HG02763 (cell line): ENCODE results near the gene NTHL1.
A peak's percentile ranks its signal among the peaks of the same experiment; 100 is the strongest.

Experiments used
- ATAC-seq: cut with Tn5 transposase; IDR thresholded peaks from one replicate; pipeline ENCODE4 v1.9.1; 2021; ENCODE audit warnings: mild to moderate bottlenecking, moderate library complexity; ENCODE audit not compliant: unreplicated experiment

The NTHL1 gene

GRCh38 chr16:2047330-2048115 is at the start of gene NTHL1, which contains the start of gene TSC2:
NTHL1 (minus strand) TSS chr16:2047834; CDS start chr16:2047823, 11 bp downstream.
TSC2 (plus strand) TSS chr16:2047985; CDS start chr16:2048616, 631 bp downstream.
- ATAC-seq: peak; percentile 92

GRCh38 chr16:2096853-2097595 is 49.4 kb upstream of the NTHL1 start:
- ATAC-seq: no peak

- no peak for ATAC-seq
Observed at GRCh38 chr16:2095918-2096582, 48.4 kb upstream of the NTHL1 start.

GRCh38 chr16:2095315-2095853 is 47.8 kb upstream of the NTHL1 start:
- no peak for ATAC-seq

GRCh38 chr16:2093793-2094192 is 46.2 kb upstream of the NTHL1 start:
- no peak for ATAC-seq

- no peak for ATAC-seq
Observed at GRCh38 chr16:2092866-2093265, 45.2 kb upstream of the NTHL1 start.

- ATAC-seq: no peak
Observed at GRCh38 chr16:2092256-2092620, 44.6 kb upstream of the NTHL1 start.

- no peak for ATAC-seq
Observed at GRCh38 chr16:2091547-2092255, 44.1 kb upstream of the NTHL1 start.

GRCh38 chr16:2090777-2091546 is 43.3 kb upstream of the NTHL1 start:
- ATAC-seq: no peak

GRCh38 chr16:2090481-2090776 is 42.8 kb upstream of the NTHL1 start:
- no peak for ATAC-seq

- no peak for ATAC-seq
Observed at GRCh38 chr16:2089706-2090480, 42.3 kb upstream of the NTHL1 start.

- ATAC-seq: no peak
Observed at GRCh38 chr16:2088759-2089358, 41.2 kb upstream of the NTHL1 start.

- no peak for ATAC-seq
Observed at GRCh38 chr16:2087748-2088631, 40.4 kb upstream of the NTHL1 start.

GRCh38 chr16:2086812-2087747 is 39.4 kb upstream of the NTHL1 start:
- ATAC-seq: no peak

- no peak for ATAC-seq
Observed at GRCh38 chr16:2086106-2086742, 38.6 kb upstream of the NTHL1 start.

- ATAC-seq: no peak
Observed at GRCh38 chr16:2085669-2086068, 38.0 kb upstream of the NTHL1 start.
